ENCODE results near the gene EYS. TPM values are rescaled to one million over a fixed set of nuclear protein-coding genes. Genes with fewer than 3 reads are reported as not detected.

The EYS gene
- total RNA-seq, 1 donor: under 0.01 TPM

DNA sequence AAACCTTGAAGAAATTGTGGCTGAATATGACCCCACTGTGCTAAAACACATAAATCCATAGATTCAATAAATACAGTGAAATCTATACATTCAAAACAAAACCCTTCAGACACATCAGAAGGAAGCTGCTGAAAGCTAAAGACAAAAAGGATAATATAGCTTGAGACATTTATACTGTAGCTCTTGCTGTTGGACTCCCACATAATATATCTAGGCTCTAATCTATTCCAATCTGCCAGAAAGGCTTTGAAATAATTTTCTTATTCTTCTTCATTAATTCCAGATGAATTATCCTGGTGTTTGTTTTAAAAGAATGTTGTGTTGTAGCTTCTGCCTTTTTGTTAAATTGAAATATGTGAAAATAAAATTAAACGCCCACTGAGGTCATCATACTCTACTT is 454.0 kb downstream of the EYS start:
- DNase-seq (ENCODE audit: low read depth in 2 of 3, low spot score in 2 of 3): no peak

DNA sequence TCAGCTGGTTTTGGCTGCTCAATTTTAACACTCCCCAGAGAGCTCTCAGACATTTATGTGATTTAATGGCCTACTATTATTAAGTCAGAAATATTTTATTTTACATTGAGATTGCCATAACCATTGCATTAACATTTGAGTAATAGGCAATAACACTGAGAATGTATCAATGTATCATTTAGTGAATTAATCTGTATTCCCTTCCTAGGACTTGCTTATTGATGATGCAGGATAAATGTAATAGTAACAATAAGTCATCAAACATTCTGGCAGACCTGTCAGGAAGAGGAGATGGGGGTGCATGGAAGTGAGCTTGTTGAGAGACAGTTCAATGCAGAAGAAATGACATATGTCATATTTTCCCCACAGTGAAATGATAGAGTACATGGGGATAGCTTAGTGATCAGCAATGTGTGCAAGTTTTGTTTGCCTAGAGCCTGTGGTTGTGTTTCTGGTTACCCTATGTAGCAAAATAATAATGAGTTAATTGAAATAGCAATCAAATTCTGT is 458.9 kb downstream of the EYS start:
- DNase-seq (ENCODE audit: low read depth in 2 of 3, low spot score in 2 of 3): no peak

DNA sequence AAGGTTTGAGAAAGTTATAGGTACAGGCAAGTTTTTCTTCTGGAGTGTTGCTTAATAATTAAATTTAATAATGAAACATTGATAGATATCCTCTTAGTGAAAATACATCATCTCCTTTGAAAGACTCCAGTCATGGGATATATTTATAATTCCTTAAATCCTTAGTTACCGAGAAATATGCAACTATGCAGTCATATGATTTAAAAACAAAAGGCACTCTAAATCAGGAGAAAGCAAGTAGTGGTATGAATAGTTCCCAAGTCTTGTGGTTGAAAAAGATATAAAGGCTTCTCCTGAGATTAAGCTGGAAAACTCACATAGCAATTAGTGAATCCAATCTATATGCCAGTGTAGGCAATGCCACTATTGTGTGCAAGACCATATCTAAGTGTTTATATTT is 475.4 kb downstream of the EYS start:
- DNase-seq (ENCODE audit: low read depth in 2 of 3, low spot score in 2 of 3): no peak

DNA sequence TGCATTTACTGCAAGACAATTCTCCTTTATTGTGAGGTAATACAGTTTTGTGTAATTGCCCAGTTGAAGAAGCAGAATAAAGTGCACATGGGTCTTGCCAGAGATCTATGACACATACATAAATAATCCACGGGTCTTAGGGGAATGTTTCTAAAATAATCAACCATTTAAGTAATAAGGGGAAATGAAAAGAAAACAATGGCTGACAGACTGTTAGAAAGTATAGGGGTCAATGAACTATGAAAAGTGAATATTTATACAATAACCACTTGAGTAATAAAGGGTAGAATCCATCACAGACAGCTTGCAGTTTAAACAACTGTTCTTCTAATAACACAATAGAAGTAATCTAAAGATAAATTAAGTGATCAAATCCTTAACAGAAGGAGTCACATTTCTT is 477.2 kb downstream of the EYS start:
- no peak for DNase-seq (ENCODE audit: low read depth in 2 of 3, low spot score in 2 of 3)

DNA sequence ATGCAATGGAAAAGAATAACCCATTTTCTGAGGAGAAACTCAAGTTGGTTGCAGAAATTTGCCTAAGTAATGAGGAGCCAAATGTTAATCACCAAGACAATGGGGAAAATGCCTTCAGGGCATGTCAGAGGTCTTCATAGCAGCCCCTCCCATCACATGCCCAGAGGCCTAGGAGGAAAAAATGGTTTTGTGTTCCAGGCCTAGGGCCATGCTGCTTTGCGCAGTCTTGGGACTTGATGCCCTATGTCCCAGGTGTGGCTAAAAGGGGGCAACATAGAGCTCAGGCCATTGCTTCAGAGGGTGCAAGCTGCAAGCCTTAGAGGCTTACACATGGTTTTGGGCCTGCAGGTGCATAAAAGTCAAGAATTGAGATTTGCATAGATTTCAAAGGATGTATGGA is 485.9 kb downstream of the EYS start:
- DNase-seq (ENCODE audit: low read depth in 2 of 3, low spot score in 2 of 3): no peak

DNA sequence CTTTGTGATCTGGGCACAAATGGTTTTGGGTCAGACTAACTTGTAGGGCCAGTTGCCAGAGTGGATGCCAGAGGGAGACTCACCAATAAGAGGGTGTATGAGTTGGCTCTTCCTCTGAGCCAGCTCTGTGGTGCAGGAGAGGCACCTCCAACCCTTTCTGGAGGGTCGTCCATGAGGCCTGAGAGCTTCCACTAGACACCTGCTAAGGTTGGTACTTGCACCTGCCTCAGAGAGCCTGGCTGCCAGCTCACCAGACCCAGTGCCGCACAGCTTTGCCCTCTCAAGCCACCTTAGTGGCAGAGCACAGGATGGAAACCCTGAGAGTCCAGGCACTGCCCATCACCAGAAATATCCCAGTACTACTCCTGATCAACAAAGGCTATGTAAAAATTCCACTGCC is 504.3 kb downstream of the EYS start:
- no peak for DNase-seq (ENCODE audit: low read depth in 2 of 3, low spot score in 2 of 3)

DNA sequence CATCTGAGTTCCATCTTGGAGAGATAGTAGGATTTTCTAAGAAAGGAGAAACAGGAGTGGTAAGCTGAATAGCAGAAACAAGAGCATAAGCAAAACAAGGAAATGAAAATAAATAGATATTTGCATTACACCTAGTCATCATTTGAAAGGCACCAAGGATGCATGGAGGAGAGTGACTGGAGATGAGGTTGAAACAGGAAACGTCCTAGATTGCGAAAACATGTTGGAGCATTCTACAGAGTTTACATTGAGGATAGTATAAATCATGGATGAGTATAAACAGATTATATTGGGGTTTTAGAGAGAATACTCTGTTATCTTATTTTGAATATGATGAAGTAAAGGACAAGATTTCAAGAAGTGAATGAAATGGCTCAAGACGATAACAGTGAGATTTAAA is 507.3 kb downstream of the EYS start:
- no peak for DNase-seq (ENCODE audit: low read depth in 2 of 3, low spot score in 2 of 3)

DNA sequence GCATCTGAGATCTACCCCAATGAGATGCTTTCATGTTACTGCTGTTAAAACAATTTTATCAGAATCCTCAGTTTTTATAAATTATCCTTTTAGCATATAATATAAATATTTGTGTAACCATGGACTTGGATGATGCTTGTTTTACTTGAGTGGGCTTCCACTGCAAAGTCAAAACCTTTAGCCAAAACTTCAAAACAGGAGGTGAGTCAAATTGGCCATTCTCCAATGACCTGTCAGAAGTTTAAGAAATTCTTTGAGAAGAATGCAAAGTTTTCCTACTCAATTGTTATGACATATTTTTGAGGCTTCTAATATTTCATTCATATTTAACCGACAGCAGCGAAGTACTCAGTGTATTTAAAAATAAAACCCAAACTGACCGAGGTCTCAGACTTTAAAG is 507.9 kb downstream of the EYS start:
- DNase-seq (ENCODE audit: low read depth in 2 of 3, low spot score in 2 of 3): no peak

DNA sequence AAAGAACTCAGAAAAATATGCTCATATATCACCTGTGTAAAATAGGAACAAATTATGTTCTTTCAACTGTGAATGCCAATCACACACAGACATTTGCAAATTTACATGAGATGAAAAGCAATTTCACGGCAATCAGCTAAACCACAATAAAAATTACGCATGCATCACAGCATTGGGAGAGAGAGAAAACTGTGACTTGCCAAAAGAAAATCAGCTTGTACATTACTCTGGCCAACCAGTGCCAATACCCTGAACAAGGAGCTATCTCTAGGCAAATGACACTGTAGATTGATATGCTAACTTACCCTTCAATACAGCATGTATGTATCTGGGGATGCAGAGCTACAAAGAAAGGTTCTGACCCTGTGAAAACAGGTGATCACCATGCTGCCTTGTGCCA is 515.6 kb downstream of the EYS start:
- no peak for DNase-seq (ENCODE audit: low read depth in 2 of 3, low spot score in 2 of 3)

DNA sequence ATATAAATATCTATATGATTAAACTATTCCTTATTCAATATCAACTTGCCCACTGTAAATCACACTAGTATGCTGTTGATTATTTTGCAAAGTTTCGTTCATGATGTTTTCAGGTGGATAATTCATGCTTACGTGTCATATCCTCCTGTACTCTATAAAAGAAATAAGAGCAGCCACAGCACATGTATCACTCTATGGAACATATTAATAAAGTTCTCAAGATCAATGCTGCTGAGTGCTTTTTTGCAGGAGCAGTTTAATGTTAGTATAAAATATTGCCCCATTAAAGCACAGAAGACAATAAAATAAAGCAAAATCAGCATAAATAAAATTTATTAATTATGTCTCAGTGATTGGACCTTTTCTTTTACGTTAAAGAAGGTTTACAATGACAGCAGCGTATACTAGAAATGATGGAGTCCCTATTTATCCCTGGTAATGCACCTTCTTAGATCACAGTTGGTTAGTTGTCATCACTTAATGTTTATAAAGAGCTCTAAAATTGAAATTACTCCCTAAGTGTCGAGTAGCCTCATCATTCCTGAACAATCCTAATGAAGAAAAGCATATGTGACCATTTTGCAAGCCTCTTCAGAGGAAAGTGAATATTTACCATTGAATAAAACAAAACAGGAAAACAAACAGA is 517.7 kb downstream of the EYS start:
- no peak for DNase-seq (ENCODE audit: low read depth in 2 of 3, low spot score in 2 of 3)

DNA sequence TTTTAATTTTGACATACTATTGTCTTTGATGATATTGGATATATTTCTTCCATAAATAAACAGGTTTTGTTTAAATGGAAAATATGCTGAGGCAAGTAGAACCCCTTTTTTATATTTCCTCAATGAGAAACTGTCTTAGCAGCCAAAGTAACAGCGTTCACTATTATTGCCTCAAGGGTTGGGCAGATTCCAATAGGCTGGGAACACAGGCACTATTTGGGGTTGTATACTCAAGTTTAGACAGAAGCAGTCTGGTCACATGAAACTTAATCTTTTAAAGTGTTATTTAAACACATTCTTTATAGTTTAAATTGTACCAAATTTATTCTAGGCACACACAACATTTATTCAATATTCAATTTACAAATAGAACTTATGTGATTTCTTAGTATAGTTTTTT is 520.2 kb downstream of the EYS start:
- DNase-seq (ENCODE audit: low read depth in 2 of 3, low spot score in 2 of 3): no peak

DNA sequence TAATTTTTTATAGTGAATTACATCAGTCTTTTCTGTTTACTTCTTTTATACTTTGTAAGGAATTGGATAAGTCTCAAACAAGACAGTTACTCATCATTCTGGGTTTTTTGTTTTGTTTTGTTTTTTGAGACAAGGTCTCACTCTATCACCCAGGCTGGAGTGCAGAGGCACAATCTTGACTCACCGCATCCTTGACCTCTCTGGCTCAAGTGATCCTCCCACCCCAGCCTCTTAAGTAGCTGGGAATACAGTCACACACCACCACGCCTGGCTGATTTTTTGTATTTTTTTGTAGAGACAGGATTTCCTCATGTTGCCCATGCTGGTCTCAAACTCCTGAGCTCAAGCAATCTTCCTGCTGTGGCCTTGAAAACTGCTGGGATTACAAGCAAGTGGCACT is 524.3 kb downstream of the EYS start:
- no peak for DNase-seq (ENCODE audit: low read depth in 2 of 3, low spot score in 2 of 3)

DNA sequence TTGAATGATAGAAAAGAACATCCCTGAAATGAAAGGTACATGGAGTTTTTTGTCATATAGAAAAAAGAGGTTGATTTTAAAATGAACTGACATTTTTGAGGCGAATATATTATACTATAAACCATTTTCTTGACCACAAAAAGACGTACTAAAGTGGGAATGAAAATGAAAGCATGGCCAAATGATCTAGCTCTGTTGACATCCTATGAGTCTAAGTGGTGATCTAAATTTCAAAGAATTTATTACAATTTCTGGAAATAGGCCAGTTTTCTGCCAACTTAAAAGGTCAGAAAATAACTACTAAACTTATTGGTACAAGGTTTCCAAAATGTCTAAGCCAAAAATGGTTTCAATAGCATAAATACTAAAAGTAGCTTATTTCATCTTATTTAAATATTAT is 536.8 kb downstream of the EYS start:
- no peak for DNase-seq (ENCODE audit: low read depth in 2 of 3, low spot score in 2 of 3)

DNA sequence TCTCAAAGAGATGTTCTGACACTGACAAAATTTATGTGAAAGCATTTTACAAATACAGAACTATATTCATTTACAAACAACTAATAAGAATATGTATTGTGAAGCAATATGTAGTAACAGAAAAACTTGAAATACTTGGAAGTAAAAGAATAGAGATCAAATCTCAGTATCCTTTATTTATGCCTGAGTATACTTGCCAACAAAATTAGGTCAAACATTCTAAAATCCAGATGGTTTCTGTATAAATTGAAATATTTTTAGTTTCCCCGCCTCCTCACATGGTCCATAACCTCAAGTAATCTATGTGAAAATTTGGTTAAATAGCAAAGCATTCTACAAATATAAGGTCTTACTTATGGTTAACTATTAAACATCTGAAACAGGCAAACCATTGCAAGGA is 545.4 kb downstream of the EYS start:
- no peak for DNase-seq (ENCODE audit: low read depth in 2 of 3, low spot score in 2 of 3)

DNA sequence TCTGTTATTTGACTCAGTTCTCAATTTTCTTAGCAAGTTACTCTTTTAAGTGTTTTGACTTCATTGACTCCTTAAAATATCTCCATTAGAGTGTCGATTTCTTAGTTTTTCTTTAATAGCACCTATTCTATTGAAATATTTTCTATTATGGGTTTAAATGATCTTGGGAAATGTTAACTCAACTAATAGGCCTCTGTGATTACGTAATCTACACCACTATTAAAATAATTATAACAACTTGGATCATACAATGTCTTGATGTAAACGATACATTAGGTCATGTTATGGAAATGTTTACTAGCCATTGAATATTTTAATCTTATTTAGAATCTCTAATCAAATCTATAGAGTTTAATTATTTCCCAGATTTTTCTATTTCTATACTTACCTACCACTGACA is 550.0 kb downstream of the EYS start:
- DNase-seq (ENCODE audit: low read depth in 2 of 3, low spot score in 2 of 3): no peak

DNA sequence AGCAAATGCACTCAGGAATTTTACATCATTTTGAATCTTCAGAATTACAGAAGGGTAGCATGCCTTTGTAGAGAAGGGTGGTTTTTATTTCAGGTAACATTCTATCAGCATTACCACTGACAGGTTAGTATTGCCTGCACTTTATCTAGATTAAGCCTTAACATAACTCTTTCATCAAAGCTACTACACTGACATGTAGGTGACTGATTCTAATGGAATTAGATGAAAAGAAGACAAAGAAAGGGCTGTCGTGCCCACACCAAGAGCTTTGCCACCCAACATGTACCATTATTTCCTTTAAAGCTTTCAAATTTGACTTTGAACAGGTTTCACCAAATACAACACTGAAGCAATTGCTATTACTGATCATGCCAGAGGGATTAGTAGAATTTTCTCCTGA is 551.9 kb downstream of the EYS start:
- no peak for DNase-seq (ENCODE audit: low read depth in 2 of 3, low spot score in 2 of 3)

DNA sequence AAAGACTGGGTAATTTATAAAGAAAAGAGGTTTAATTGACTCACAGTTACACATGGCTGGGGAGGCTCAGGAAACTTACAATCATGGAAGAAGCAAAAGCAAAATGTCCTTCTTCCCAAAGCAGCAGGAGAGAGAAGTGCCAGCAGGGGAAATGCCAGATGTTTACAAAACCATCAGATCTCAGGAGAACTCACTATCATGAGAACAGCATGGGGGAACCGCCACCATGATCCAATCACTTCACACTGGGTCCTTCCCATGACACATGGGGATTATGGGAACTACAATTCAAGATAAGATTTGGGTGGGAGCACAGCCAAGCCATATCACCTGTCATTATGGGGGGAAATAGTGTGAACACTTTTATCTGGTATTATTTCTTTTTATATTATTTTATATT is 557.2 kb downstream of the EYS start:
- no peak for DNase-seq (ENCODE audit: low read depth in 2 of 3, low spot score in 2 of 3)

DNA sequence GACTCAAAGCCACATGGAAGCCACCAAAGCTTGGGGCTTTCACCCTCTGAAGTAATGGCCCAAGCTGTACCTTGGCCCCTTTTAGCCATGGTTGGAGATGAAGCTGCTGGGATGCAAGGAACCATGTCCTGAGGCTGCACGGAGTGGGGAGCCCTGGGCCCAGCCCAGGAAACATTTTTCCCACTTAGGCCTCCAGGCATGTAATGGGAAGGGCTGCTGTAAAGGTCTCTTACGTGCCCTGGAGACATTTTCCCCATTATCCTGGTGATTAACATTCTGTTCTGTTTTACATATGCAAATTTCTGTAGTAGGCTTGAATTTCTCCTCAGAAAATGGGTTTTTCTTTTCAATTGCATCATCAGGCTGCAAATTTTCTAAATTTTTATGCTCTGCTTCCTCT is 558.2 kb downstream of the EYS start:
- no peak for DNase-seq (ENCODE audit: low read depth in 2 of 3, low spot score in 2 of 3)

DNA sequence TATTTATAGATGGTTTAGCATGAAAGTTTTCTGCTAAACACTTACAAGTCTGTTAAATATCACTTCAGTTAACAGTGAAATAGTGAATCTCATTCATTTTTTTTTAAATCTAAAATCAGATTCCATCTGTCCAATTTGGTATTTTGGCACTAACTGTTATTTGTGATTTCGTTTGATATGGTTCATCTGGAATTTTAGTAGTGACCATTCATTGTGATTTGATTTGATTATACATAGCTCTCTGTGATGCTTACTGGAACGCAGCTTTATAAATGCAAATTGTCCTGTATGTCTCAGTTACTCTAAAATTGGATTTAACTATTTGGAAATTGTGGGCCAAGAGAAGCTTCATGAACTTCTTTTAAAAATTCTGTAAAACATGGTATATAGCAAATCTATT is 571.5 kb downstream of the EYS start:
- no peak for DNase-seq (ENCODE audit: low read depth in 2 of 3, low spot score in 2 of 3)

DNA sequence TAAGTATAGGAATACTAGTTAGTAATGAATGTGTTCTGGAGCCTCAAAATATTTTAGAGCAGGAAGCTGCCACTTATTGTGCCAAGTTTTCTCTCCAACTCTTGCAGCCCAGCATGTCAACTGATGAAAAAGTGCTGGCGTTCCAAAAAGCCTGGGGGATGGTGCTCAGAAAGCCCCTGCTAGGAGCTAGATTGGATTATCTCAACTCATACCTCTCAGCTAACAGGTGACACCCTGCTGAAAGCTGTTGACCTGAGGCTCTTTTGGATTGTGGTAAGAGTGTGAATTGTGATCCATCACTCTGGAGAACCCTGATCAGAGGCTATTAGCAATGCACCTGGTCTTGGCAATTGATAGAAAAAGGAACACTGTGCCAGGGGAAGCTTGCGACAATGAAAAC is 580.4 kb downstream of the EYS start:
- no peak for DNase-seq (ENCODE audit: low read depth in 2 of 3, low spot score in 2 of 3)

DNA sequence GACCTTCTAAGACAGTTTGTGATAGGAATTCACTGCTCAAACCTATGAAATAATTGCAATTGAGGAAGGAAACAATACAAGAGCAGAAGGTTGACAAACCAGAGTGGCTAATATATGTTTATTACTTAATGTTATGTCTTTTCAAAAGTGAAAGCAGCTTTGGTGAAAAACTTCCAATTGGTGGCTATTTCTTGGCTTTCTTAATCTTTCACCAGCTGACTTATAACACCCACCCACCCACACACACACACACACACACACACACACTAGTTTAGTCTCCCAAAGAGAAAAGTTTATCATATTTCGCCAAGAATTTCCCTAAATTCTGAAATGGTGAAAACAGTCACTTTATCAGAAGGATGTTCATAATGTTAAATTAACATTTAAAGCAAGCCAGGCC is 583.5 kb downstream of the EYS start:
- peak in 1 of 3 donors; percentile 36 for DNase-seq (ENCODE audit: low read depth in 2 of 3, low spot score in 2 of 3)

DNA sequence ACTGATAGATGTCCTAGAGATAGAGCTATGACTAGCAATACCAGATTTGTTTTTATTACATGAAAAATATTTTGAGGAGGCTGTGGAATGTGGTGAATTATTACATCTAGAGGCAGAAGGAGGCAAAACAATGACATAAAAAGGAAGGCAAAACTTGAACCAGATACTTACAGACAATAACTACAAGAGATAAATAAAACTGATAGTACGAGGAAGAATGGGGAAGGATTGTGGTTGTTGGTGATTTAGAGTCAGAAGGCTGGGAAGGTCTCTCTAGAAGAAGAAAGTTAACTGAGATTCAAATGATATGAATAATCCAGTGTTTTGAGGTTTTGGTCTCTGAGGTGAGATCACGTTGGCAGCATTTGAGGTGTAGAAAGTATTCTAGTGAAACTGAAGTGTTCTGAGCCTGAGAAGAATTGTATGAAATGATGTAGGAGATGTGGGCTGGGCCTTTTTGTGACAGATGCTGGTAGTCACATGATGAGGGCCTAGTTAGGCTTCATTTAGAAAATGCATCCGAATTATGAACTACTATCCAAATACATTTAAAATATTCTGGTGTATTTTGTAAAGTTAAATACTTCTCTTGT is 589.1 kb downstream of the EYS start:
- no peak for DNase-seq (ENCODE audit: low read depth in 2 of 3, low spot score in 2 of 3)

DNA sequence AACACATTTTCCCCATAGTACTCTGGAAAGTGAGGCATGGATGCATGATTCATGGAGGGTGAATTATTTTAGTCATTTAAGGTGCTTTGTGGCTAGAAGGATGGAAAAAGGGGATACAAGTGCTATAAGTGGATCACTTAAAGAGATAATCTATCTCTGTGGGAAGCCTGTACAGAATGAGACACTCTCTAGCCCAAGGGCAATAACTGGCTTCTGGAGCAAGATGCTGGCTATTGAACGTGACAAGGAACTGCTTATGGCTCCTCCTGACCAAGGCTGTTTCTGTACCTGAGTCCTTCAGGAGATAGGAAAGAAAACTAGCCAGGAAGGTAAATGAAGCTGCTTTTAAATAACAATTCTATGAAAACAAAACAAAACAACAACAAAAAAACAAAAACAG is 590.7 kb downstream of the EYS start:
- no peak for DNase-seq (ENCODE audit: low read depth in 2 of 3, low spot score in 2 of 3)

All from hematopoietic multipotent progenitor cell (in vitro differentiated cells).